HL-60/S4 treated with phorbol 12-myristate 13-acetate at 8.2 ng/mL for 4 days and 3 days (cell line): ENCODE results near the gene UGGT2.
"Not testable (repeated sequence)": the region's sequence is repeated elsewhere in the genome, so short reads cannot be mapped to it uniquely, and the experiment has no call there.

Source experiments
- in situ Hi-C: fragments of 300-500 bp; cut with MboI; formaldehyde crosslinking; loops from 2 replicates; pipeline ENCODE4 v1.15.0; 2022; ENCODE audit warnings: low sequenced_read_pairs

UGGT2 gene

GRCh38 chr13:96053003-96053703 is at the start of gene UGGT2:
Gene UGGT2, minus strand, starts transcription at chr13:96053401. Its CDS starts 89 bp downstream, at chr13:96053312.
- in situ Hi-C loops: no loop called here

- in situ Hi-C loops: no loop called here
Measured at GRCh38 chr13:96100457-96101220, 47.4 kb upstream of the UGGT2 start.

- in situ Hi-C loops: no loop called here
Measured at GRCh38 chr13:96093296-96094006, 40.2 kb upstream of the UGGT2 start.

GRCh38 chr13:96091164-96092117 is 38.2 kb upstream of the UGGT2 start:
- in situ Hi-C loops: no loop called here

GRCh38 chr13:96090240-96091101 is 37.3 kb upstream of the UGGT2 start:
- in situ Hi-C loops: no loop called here

GRCh38 chr13:96089749-96090239 is 36.6 kb upstream of the UGGT2 start, which contains the start of gene HS6ST3:
Gene HS6ST3, plus strand, starts transcription at chr13:96090107.
- in situ Hi-C loops: no loop called here

GRCh38 chr13:96089139-96089538 is 35.9 kb upstream of the UGGT2 start:
- in situ Hi-C loops: no loop called here

GRCh38 chr13:96086736-96087135 is 33.5 kb upstream of the UGGT2 start:
- in situ Hi-C loops: no loop called here

- in situ Hi-C loops: no loop called here
Measured at GRCh38 chr13:96082640-96083039, 29.4 kb upstream of the UGGT2 start.

- in situ Hi-C loops: no loop called here
Measured at GRCh38 chr13:96081888-96082287, 28.7 kb upstream of the UGGT2 start.

GRCh38 chr13:96080676-96081075 is 27.5 kb upstream of the UGGT2 start:
- in situ Hi-C loops: no loop called here

GRCh38 chr13:96075953-96076543 is 22.8 kb upstream of the UGGT2 start:
- in situ Hi-C loops: no loop called here

- in situ Hi-C loops: no loop called here
Measured at GRCh38 chr13:96072392-96072791, 19.2 kb upstream of the UGGT2 start.

GRCh38 chr13:96071504-96071903 is 18.3 kb upstream of the UGGT2 start:
- in situ Hi-C loops: no loop called here

GRCh38 chr13:96068729-96069128 is 15.5 kb upstream of the UGGT2 start:
- in situ Hi-C loops: no loop called here

- in situ Hi-C loops: no loop called here
Measured at GRCh38 chr13:96065849-96066248, 12.6 kb upstream of the UGGT2 start.

GRCh38 chr13:96052656-96053002 is 572 bp downstream of the UGGT2 start:
- in situ Hi-C loops: no loop called here

GRCh38 chr13:96051946-96052345 is 1.3 kb downstream of the UGGT2 start:
- in situ Hi-C loops: not testable (repeated sequence)

GRCh38 chr13:96051491-96051890 is 1.7 kb downstream of the UGGT2 start:
- in situ Hi-C loops: not testable (repeated sequence)
